ENCODE results near the gene RPA3.

RPA3 gene

DNA sequence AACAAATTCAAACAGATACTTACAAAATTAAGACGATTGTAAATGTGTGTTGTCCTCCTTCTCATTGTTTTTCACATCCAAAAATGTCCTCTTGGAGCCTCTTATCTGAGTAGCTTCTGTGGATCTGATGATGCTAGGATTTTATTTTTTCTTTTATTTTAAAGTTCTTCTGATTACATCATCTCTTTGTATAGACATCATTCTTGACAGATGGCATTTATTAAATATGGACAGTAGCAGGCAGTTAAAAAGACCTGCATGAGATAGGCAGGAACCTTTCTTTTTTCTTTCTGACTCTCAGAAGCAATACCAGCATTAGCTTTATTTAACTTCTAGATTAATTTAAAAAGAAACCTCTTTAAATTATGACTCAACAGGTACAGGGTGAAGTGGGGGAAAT is at the start of gene RPA3:
RPA3 (minus strand) TSS at position 116 of the 400 bp plus-strand sequence. CDS start 78,189 bp downstream, outside the sequence.
- in situ Hi-C loops (cut with MboI; ENCODE audit: low sequenced_read_pairs): no loop called here

- in situ Hi-C loops (cut with MboI; ENCODE audit: low sequenced_read_pairs): no loop called here
Observed at GRCh38 chr7:7766671-7767070, 48.3 kb upstream of the RPA3 start.

DNA sequence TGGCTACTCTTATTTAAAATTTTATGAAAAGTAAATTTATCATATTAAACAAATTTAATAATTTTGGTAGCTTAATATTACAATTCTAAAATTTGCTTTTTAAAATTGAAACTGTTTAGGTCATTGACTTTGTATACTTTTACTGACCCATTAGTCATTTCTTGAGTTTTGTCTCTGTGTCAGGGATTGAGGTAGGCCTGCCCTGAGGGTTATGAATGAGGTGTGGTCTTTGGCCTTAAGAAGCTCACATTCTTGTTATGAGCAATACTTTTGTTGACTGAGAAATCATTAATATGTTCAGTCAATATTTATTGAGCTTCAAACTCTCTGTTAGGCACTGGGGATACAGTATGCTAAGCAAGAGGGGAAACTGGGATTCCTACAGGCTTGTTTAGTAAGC is 47.0 kb upstream of the RPA3 start:
- in situ Hi-C loops (cut with MboI; ENCODE audit: low sequenced_read_pairs): no loop called here

- in situ Hi-C loops (cut with MboI; ENCODE audit: low sequenced_read_pairs): no loop called here
Observed at GRCh38 chr7:7764520-7765396, 46.4 kb upstream of the RPA3 start.

DNA sequence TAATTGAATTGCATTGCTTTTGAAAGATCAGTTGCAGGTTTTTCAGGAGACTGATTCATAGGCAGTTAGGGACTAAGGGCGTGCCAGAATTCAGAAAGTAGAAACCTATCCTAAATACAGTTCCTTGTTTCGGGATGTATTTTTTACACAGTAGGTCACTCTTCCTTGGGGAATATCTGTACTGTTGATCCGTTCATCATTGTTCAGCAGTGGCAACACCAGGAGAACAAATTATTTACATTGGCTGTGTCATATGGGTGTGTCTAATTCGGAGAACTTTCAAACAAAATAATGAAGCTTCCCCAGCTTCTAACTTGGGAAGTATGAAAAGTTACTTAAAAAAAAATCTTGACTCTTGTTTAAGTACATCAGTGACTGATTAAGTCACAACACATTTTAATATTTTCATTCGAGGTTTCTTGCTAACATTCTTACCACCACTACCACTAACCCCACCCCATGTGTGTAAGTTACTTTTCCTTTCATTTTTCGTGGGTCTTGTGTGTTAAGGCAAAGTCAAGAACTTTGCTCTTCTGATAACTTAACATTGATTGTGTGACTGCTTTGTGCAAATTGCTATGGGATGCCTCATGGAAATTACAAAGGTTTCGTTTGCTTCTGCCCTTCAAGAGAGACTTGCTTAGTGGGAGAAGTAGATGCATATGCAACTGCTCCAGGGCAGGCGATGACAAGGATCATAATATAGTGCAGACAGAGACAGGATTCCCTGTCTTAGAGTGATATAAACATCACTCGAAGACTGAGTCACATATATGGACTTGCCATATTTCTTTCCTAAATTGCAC is 43.8 kb upstream of the RPA3 start:
- in situ Hi-C loops (cut with MboI; ENCODE audit: low sequenced_read_pairs): no loop called here

DNA sequence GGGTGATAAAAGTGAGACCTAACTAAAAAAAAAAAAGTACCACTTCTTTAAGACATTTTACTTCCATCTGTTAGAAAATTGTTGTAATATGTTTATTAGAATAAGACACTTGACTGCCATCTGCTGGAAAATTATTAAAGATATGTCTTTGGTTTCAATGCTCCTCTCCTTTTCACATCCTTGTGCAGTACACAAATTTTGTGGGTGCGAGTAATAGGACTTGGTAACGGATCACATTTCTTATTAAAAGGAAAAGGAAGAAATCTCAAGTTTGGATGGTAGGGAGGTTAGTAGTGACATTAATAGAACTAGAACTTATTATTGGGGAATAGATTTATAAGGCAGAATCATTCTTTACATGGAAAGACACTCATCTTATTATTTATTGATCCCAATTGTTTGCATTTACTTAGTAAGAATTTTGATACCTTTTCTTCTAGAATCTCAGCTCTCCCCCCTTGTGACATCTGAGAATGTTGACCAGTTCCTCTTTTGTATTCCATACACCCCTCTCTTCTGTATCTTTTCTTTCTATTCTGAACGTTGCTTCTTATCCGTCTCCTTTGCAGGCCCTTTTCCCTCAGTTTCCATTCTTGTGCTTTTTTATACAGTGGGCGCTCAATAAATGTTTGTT is 43.0 kb upstream of the RPA3 start:
- in situ Hi-C loops (cut with MboI; ENCODE audit: low sequenced_read_pairs): no loop called here

DNA sequence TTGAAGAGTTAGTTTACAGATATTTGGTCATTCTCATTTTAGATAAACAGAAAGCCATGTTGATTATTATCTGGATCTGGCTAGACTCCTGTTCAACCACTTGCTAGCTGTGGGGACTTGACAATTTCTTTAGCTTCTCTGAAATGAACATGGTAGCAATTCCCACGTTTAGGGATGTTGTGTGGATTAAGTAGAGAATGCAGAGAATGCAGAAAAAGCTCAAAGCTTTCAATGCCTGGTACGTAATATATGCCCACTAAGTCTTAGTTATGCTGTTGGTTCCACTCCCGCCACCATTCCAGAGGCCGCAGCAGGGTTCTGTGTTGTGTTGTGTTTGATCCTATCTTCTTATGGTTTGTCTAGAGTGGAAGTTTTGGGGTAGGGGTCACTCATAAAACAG is 39.2 kb upstream of the RPA3 start:
- in situ Hi-C loops (cut with MboI; ENCODE audit: low sequenced_read_pairs): no loop called here

GRCh38 chr7:7756577-7756976 is 38.2 kb upstream of the RPA3 start:
- in situ Hi-C loops (cut with MboI; ENCODE audit: low sequenced_read_pairs): no loop called here

- in situ Hi-C loops (cut with MboI; ENCODE audit: low sequenced_read_pairs): no loop called here
Observed at GRCh38 chr7:7751243-7752092, 33.1 kb upstream of the RPA3 start.

DNA sequence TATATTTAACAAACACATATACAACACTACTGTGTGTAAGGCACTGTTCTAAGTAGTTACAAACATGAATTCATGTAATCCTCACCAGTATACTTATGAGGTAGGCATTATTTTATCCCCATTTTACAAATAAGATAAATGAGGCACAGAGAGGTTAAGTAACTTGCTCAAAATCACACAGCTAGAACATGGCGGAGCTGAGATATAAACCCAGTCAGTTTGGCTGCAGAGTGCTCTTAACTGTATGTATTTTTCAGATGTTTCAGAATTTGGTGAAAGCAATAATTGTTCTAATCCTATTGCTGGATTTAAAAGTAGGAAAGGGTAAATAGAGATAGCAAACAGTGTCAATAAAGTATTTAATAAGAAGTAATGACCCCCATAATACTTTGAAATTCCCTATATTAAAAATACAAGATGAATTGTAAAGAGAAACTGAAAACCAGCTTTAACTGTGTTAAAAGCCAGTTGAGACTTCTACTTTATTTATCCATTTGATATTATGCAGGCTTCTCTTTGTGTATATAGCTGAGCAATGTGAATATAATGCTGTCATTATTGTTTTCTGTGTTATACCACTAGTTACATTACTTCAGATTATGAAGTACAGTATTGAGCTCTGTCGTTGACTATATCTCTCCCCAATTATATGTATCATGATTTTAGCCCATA is 32.3 kb upstream of the RPA3 start:
- in situ Hi-C loops (cut with MboI; ENCODE audit: low sequenced_read_pairs): no loop called here

DNA sequence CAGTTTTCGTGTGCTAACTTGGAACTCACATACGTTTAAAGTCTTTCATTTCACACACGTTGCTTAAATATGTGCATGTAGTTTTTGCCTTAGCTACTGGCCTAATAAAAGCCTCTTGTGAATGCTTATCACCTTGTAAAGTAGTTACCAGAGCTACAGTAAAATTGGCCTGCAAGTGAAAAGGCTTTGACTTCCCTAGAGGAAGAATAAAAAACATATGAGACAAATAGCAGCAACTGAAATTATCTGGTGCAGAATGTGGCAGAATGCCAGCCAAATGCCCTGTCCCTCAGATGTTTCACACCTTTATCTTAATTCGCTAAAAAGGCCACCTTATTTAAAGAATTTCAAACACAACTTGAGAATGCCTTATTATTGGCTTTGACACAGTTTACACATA is 28.1 kb upstream of the RPA3 start:
- in situ Hi-C loops (cut with MboI; ENCODE audit: low sequenced_read_pairs): no loop called here

GRCh38 chr7:7745966-7746365 is 27.6 kb upstream of the RPA3 start:
- in situ Hi-C loops (cut with MboI; ENCODE audit: low sequenced_read_pairs): no loop called here

DNA sequence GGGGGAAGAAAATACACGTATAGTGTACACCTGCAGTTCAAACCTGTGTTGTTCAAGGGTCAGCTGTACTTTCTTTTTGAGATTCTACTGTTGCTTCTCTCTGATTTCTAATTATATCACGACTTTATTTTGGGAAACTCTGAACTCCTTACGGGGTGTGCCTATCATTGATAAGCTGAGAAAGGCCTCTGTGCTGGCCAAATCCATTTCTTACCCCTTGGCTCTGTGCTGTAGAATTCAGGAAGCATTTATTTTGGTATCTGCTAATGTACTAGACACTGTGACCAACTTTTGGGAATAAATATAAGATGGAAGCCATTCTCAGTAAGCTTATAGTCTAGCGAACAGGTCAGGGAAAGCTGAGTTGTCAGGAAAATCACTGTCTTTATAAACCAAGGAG is 26.9 kb upstream of the RPA3 start:
- in situ Hi-C loops (cut with MboI; ENCODE audit: low sequenced_read_pairs): no loop called here

DNA sequence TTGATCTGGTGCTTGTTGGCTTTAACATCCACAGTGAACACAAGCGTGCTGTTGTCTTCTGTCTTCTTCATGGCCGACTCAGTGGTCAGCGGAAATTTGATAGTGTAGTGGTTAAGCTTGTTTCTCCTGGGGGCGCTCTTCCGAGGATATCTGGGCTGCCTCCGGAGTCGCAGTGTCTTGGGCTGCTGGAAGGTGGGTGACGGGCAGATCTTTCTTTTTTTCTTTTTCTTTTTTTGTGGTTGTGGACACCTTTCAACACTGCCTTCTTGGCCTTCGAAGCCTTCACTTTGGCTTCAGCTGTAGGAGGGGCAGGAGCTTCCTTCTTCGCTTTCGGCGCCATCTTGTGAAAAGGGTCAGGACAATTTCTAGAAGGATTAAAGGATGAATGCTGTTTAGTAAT is 23.8 kb upstream of the RPA3 start:
- in situ Hi-C loops (cut with MboI; ENCODE audit: low sequenced_read_pairs): no loop called here

GRCh38 chr7:7740037-7740355 is 21.6 kb upstream of the RPA3 start:
- in situ Hi-C loops (cut with MboI; ENCODE audit: low sequenced_read_pairs): no loop called here

- in situ Hi-C loops (cut with MboI; ENCODE audit: low sequenced_read_pairs): no loop called here
Observed at GRCh38 chr7:7739204-7740036, 21.0 kb upstream of the RPA3 start.

- in situ Hi-C loops (cut with MboI; ENCODE audit: low sequenced_read_pairs): no loop called here
Observed at GRCh38 chr7:7738622-7739021, 20.2 kb upstream of the RPA3 start.

DNA sequence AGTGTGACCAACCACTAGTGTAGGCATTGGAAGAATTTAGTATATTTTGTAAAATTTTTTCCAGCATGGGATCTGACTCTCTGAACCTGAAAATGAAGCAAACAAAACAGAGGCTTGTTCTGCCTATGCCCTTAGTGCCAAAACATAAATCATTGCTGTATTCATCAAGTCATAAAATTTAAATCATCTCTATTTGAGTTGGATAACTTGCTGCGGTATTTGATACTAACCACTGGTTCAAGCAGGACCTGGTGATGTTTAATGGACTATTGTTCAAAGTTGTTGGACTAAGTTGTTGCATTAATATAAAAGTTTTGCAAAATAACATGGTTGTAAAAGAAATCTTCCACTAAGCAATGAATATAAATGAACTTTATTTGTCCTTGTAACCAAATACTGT is 19.8 kb upstream of the RPA3 start:
- in situ Hi-C loops (cut with MboI; ENCODE audit: low sequenced_read_pairs): no loop called here

- in situ Hi-C loops (cut with MboI; ENCODE audit: low sequenced_read_pairs): no loop called here
Observed at GRCh38 chr7:7737674-7738073, 19.3 kb upstream of the RPA3 start.
